GM21825 (cell line): ENCODE measurements around the gene ABCF2.

Source experiments
- ATAC-seq: cut with Tn5 transposase; IDR thresholded peaks from one replicate; pipeline ENCODE4 v1.9.1; 2021; ENCODE audit warnings: mild to moderate bottlenecking, moderate library complexity; ENCODE audit not compliant: unreplicated experiment

ABCF2 gene

DNA sequence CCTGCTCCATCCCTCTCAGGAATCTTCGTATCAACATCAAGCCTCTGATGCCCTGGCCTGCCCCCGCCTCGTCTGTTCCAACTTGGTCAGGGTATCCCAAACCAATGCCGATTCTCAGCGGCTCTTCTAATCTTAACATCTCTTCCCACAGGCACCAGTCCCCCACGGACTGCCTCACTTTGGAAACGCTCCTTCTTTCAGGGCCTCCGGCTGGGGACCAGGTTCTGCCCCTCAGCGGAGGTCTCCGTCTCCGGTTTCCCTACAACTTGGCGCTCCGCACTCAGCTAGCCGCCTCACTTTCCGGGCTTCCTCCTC lies 488 bp downstream of the ABCF2 start:
- no peak for ATAC-seq

DNA sequence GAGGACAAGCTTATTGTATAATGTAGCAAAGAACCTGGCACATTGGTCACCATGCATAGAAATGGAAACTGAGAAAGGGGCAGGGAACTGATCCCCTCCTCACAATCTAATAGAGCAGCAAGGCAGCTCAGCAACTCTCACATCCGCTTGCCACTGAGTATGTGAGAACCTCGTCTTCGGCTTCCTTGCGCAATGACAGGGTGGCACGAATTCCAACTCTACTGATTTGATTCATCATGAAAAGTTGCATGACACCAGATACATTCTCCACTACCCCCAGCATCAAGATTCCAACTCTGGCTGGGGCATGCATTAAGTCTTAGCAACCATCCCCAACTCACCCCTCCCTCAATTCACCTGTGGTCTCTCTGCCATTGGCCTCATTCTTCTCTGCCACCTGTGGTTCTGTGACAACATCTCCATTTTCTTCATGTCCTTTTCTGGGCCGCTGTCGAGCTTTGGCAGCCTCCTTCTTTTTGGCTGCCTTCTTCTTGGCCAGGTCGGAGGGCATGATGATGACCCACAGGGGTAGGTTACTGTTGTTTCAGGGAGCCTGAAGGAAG lies 976 bp downstream of the ABCF2 start:
- no peak for ATAC-seq

DNA sequence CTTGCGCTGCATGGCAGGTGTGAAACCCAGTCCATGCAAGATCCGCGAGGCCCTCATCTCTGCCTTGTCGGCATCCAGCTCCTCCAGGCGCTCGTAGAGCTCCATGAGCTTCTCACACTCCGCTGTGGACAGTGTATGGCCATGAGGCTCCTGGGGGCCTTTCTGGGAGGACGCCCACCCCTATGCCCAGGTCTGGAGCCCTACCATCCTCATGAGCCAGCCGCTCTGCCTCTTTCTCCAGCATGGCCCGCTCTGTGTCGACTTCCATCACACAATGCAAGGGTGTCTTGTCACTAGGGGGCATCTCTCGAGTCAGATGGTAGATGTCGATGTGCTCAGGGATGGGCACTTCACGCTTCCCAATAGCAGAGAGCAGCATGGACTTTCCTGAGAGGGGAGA lies 3.3 kb downstream of the ABCF2 start:
- ATAC-seq: no peak

DNA sequence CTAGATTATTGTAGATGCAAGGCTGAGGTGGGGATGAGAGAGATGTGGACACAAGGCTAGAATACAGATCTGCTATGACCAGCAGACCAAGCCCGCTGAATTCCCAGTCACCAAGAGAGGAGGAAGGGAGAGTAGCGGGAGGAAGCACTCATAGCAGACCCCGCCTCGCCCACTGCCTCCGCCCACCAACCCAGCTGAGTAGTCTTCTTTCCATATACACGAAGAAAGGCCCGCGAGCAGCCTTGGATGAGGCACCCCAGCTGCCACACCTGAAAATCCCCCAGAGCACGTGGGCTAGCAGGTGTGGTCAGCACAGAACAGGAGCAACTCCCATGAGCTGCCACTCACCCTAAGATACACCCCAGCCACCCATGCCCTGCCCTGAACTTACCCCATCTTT lies 8.8 kb downstream of the ABCF2 start:
- no peak for ATAC-seq

DNA sequence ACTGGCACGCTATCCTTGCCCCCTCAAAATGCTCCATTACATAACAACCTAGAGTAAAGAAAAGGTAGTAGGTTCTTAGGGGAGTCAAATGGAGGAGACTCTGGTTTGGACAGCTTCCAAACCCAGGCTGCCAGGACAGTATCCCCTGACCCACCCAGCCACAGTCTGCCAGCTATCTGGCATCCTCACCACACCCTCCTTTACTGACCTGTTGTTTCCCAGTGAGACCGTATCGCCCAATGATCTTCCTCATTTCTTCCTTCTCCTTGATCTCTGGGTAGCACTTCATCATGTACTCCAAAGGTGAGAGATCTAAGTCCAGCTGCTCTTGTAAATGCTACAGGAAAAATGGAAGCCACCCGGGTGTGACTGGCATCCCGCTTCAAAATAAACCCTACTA lies 11.6 kb downstream of the ABCF2 start:
- ATAC-seq: no peak

GRCh38 chr7:151213826-151214225 lies 13.2 kb downstream of the ABCF2 start:
- ATAC-seq: no peak

DNA sequence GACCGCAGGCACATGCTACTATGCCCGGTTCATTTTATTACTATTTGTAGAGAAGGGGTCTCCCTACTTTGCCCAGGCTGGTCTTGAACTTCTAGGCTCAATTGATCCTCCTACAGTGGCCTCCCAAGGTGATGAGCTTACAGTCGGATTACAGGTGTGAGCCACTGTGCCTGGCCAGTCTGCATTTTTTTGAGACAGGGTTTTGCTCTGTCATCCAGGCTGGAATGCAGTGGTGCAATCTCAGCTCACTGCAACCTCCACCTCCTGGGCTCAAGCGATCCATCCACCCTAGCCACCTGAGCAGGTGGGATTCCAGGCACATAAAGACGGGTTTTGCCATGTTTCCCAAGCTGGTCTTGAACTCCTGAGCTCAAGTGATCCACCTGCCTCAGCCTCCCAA lies 14.4 kb downstream of the ABCF2 start:
- no peak for ATAC-seq

GRCh38 chr7:151211155-151211772 lies 15.7 kb downstream of the ABCF2 start:
- ATAC-seq: no peak

GRCh38 chr7:151210087-151210854 lies 16.7 kb downstream of the ABCF2 start, which contains the start of gene H2BK1:
Gene H2BK1, minus strand, starts transcription at chr7:151210488. Its CDS starts 170 bp downstream, at chr7:151210318.
- ATAC-seq: no peak

DNA sequence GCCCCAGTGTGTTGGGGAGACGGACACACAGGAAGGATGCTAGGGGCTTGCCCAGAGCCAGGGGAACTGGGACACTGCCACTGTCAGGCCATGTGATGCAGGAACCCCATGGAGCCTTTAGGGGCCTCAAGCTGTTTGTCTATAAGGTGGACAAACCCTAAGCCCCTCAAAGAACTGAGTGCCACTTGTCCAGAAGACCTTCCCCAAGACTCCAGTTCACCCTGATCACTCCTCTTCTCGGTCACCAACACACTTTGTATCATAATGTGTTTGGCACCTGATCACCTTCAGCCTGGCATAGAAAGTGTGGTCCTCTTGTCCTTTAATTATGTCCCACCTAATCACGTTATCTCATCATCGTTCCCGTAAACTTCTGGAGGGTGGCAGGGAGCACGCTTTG lies 17.4 kb downstream of the ABCF2 start:
- ATAC-seq: no peak

DNA sequence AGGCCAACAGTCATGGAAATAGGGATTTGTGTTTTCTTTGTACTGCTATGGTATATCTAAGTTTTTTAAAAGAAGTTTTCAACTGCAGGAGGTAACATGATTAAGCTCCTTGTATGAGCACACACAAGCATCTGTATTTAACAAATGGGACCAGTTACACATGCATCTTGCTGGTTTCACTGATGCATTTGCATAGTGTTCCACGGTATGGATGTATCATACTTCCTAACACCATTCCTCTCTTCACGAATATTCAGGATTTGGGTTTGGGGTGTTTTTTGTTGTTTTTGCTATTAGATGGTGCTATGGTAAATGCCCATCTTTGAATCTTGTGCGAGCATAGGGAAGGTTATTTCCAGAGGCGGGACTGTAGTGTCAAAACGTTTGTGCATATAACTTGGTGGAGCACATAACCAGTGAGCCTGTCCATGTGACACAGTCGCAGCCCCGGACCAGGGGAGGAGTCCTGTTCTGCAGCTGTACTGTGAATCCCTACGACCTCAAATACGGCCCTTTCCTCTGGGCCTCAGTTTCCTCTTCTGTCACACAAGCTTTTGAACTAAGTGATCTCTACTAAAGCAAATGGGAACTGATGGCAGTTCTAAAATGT lies 18.6 kb downstream of the ABCF2 start:
- ATAC-seq: no peak

DNA sequence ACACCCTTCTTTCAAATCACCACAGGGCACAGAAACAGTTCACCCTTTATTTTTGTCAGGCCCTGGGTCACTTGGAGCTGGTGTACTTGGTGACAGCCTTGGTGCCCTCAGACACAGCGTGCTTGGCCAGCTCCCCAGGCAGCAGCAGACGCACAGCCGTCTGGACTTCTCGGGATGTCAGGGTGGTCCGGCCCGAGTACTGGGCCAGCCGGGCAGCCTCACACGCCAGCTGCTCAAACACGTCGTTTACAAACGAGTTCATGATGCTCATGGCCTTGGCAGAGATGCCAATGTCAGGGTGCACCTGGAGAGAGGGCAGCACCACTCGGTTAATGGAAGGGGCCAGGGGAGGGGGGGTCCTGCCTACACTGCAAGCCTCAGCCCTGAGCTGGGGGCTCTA lies 19.2 kb downstream of the ABCF2 start:
- ATAC-seq: no peak

GRCh38 chr7:151207315-151207714 lies 19.7 kb downstream of the ABCF2 start:
- ATAC-seq: no peak

DNA sequence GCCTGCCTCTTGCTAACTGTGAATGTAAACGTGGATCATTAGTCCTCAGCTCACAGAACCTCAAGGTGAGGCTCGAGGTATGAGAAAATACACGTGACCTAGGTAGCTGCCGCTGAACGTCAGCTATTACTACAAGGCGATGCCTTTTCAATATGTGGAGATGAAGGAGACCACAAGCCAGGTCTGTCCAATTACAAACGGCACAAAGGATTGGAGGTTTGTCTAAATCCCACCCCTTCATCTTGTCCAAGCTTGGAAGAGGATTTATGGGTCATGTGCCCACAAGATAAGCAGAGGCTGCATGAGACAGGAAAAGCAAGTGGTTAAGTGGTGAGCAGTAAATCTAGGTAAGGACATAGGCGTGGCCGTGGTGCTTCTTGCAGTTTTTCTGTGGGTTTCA lies 20.1 kb downstream of the ABCF2 start:
- ATAC-seq: no peak

DNA sequence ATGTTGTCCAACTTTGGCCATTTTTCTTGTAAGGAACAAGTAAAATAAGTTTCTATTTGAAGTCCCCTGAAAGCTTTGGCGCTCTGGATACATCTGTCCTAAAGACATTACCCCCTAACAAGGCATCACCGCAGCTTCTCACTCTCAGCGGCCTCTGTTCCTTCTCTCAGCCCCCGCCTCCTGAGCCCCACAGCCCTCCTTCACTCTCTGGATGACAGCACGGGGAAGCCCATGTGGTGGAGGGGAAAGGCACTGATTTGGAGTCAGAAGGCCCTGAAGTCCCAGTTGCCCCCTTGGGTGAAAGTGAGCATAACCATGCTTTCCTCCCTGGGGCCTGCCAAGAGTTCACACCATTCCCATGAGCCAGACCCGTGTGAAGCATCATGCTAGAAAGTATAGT lies 21.3 kb downstream of the ABCF2 start:
- ATAC-seq: no peak

- no peak for ATAC-seq
These were observed 22.5 kb downstream of the ABCF2 start for GRCh38 chr7:151204383-151205032.

DNA sequence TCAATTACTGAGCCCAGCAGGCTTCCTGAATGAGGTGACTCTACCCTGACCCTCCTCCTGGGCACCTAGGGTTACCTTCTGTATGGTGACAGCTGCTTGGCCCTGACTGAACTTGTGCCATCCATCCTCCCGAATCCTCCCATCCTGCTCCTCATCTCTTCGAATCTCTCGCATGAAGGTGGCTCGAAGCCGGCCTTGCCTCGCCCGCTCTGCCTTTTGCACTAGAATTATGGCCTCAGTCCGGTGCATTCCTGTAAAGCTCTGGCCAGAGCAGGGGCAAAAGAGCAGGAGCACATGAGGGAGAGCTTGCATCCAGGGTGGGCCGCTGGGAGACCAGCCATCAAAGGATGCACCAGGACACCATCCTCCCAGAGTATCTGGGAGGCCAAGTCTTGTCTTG lies 24.2 kb downstream of the ABCF2 start:
- no peak for ATAC-seq

- ATAC-seq: no peak
These were observed 25.3 kb downstream of the ABCF2 start for GRCh38 chr7:151201751-151202150.

DNA sequence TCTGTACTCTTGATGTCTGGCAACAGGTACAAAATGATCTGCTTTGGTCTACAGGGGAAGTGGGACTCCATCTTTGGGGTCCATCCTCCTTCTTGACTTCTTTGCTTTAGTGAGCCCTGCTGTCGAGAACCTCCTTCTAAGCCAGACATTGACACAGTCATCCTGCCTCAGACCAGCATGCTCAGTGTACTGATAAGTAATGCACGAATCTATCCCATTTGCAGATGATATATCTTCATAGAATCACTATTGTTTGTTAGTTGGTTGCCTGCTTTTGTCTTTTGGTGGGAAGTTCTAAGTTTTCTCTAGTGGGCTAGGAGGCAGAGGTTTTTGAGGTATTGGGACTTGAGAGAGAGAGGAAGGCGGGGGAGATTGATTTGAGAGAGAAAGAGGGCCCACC lies 25.7 kb downstream of the ABCF2 start:
- no peak for ATAC-seq

- no peak for ATAC-seq
These were observed 27.8 kb downstream of the ABCF2 start for GRCh38 chr7:151198945-151199848.

GRCh38 chr7:151197932-151198331 lies 29.1 kb downstream of the ABCF2 start:
- no peak for ATAC-seq
